ENCODE data around the gene KYNU. TPM values are rescaled to one million over a fixed set of nuclear protein-coding genes. Genes with fewer than 3 reads are reported as not detected.

The KYNU gene
- total RNA-seq = 4.6 and 11.6 TPM in 2 replicates

GRCh38 chr2:142877216-142877838 lies at the start of gene KYNU:
Gene KYNU, plus strand, starts transcription at chr2:142877664. Its CDS starts 7,704 bp downstream, at chr2:142885368.

Small RNA genes lying within 50 kb of the gene (small RNA-seq; reads per million reads assigned to genes)
- not detected for gene MTND4LP12 (ENCODE audit: low replicate concordance)

Measured in placental pericyte (primary cell).